K562 (cell line): ENCODE results near the gene TPR.

Experiments
- EP300 ChIP-seq: IDR thresholded peaks from 2 replicates; pipeline ENCODE4 v1.6.1; 2012; ENCODE audit warnings: low read length, improper control_type of control experiment
- ETV1 ChIP-seq: fragments of 450-650 bp; conservative IDR thresholded peaks from 2 replicates; pipeline ENCODE4 v1.6.1; 2016; ENCODE audit warnings: missing genetic modification characterization, control low read depth, low read depth, missing compliant biosample characterization
- KLF10 ChIP-seq: fragments of 250-450 bp; sonication (Bioruptor Pico); IDR thresholded peaks from 2 replicates; pipeline ENCODE4 v1.6.1; 2021; ENCODE audit warnings: matching md5 sums
- SMAD4 ChIP-seq: fragments of 250-450 bp; sonication (Bioruptor Pico); conservative IDR thresholded peaks from 2 replicates; pipeline ENCODE4 v1.8.0; 2021; ENCODE audit warnings: inconsistent platforms, mild to moderate bottlenecking, moderate library complexity
- TBL1XR1 ChIP-seq, 2 experiments: IDR thresholded peaks; 2 replicates each; pipeline ENCODE4 v1.6.1; 2012; ENCODE audit warnings: improper control_type of control experiment in 2 of 2, low read length in 2 of 2, mild to moderate bottlenecking in 1 of 2
- ZNF3 ChIP-seq: fragments of 250-450 bp; sonication (Bioruptor Pico); IDR thresholded peaks from 2 replicates; pipeline ENCODE4 v1.5.0; 2021; ENCODE audit warnings: mild to moderate bottlenecking, moderate library complexity
- ZNF311 ChIP-seq: fragments of 250-450 bp; sonication (Bioruptor Pico); IDR thresholded peaks from 2 replicates; pipeline ENCODE4 v1.4.0; 2020; ENCODE audit warnings: mild to moderate bottlenecking, moderate library complexity
- TF ChIP-seq, protein P1 (sequence below), 3 experiments: IDR thresholded peaks in 2 of 3; conservative IDR thresholded peaks in 1 of 3; 2 replicates each; pipeline ENCODE4 v1.5.1; 2011 to 2012; ENCODE audit warnings: low read length in 3 of 3, mild to moderate bottlenecking in 3 of 3, control low read depth in 2 of 3, improper control_type of control experiment in 1 of 3, inconsistent platforms in 1 of 3, low read depth in 1 of 3, mixed read lengths in 1 of 3, moderate library complexity in 1 of 3; ENCODE audit not compliant: insufficient read depth in 2 of 3
- TF ChIP-seq, protein P2 (sequence below): fragments of 250-450 bp; sonication (Bioruptor Pico); IDR thresholded peaks from 2 replicates; pipeline ENCODE4 v1.4.0; 2020; ENCODE audit warnings: borderline replicate concordance
- TF ChIP-seq, protein P3 (sequence below): sonication (generic); formaldehyde crosslinking; IDR thresholded peaks from 2 replicates; pipeline ENCODE4 v1.9.0; 2022; ENCODE audit warnings: mild to moderate bottlenecking, missing genetic modification reagents
- TF ChIP-seq, protein P4 (sequence below): fragments of 250-450 bp; sonication (Bioruptor Pico); IDR thresholded peaks from 2 replicates; pipeline ENCODE4 v1.5.0; 2021; ENCODE audit warnings: mild to moderate bottlenecking, moderate library complexity

DNA sequence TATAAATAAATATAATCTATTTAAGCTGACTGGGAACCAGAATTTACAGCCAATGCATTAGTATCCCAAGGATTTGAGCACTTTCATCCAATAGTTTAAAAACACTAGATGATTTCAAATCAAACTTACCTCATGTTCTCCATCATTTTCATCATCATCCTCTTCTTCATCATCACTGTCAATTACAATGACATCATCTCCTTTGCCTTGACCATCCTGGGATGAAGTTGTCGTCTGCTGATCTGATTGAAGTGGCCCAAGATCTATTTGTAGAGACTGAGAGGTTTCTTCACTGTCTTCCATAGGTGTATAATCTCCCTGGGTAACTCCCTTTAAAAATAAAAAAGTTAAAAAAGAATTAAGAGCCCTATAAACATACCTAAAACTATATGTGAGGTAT, 47.7 kb downstream of the TPR start:
- TF ChIP-seq, protein P1, sequence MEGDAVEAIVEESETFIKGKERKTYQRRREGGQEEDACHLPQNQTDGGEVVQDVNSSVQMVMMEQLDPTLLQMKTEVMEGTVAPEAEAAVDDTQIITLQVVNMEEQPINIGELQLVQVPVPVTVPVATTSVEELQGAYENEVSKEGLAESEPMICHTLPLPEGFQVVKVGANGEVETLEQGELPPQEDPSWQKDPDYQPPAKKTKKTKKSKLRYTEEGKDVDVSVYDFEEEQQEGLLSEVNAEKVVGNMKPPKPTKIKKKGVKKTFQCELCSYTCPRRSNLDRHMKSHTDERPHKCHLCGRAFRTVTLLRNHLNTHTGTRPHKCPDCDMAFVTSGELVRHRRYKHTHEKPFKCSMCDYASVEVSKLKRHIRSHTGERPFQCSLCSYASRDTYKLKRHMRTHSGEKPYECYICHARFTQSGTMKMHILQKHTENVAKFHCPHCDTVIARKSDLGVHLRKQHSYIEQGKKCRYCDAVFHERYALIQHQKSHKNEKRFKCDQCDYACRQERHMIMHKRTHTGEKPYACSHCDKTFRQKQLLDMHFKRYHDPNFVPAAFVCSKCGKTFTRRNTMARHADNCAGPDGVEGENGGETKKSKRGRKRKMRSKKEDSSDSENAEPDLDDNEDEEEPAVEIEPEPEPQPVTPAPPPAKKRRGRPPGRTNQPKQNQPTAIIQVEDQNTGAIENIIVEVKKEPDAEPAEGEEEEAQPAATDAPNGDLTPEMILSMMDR (IDR thresholded peaks at IDR 0.05 in 2 of 3, conservative IDR thresholded peaks at IDR 0.05 in 1 of 3; ENCODE audit: insufficient read depth in 2 of 3, low read depth in 1 of 3, low read length in 3 of 3): no peak
- no peak for TF ChIP-seq TBL1XR1 (IDR thresholded peaks at IDR 0.05; ENCODE audit: low read length in 2 of 2)
- TF ChIP-seq, protein P2, sequence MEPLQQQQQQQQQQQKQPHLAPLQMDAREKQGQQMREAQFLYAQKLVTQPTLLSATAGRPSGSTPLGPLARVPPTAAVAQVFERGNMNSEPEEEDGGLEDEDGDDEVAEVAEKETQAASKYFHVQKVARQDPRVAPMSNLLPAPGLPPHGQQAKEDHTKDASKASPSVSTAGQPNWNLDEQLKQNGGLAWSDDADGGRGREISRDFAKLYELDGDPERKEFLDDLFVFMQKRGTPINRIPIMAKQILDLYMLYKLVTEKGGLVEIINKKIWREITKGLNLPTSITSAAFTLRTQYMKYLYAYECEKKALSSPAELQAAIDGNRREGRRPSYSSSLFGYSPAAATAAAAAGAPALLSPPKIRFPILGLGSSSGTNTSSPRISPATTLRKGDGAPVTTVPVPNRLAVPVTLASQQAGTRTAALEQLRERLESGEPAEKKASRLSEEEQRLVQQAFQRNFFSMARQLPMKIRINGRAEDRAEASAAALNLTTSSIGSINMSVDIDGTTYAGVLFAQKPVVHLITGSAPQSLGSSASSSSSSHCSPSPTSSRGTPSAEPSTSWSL (CRISPR knock-in tag): no peak
- no peak for TF ChIP-seq ZNF3 (CRISPR knock-in tag)
- TF ChIP-seq ZNF311 (CRISPR knock-in tag): no peak
- no peak for TF ChIP-seq KLF10 (CRISPR knock-in tag)
- no peak for TF ChIP-seq SMAD4 (CRISPR knock-in tag)
- no peak for TF ChIP-seq EP300
- no peak for TF ChIP-seq ETV1
- TF ChIP-seq, protein P3, sequence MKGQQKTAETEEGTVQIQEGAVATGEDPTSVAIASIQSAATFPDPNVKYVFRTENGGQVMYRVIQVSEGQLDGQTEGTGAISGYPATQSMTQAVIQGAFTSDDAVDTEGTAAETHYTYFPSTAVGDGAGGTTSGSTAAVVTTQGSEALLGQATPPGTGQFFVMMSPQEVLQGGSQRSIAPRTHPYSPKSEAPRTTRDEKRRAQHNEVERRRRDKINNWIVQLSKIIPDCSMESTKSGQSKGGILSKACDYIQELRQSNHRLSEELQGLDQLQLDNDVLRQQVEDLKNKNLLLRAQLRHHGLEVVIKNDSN (CRISPR knock-in tag): no peak
- TF ChIP-seq, protein P4, sequence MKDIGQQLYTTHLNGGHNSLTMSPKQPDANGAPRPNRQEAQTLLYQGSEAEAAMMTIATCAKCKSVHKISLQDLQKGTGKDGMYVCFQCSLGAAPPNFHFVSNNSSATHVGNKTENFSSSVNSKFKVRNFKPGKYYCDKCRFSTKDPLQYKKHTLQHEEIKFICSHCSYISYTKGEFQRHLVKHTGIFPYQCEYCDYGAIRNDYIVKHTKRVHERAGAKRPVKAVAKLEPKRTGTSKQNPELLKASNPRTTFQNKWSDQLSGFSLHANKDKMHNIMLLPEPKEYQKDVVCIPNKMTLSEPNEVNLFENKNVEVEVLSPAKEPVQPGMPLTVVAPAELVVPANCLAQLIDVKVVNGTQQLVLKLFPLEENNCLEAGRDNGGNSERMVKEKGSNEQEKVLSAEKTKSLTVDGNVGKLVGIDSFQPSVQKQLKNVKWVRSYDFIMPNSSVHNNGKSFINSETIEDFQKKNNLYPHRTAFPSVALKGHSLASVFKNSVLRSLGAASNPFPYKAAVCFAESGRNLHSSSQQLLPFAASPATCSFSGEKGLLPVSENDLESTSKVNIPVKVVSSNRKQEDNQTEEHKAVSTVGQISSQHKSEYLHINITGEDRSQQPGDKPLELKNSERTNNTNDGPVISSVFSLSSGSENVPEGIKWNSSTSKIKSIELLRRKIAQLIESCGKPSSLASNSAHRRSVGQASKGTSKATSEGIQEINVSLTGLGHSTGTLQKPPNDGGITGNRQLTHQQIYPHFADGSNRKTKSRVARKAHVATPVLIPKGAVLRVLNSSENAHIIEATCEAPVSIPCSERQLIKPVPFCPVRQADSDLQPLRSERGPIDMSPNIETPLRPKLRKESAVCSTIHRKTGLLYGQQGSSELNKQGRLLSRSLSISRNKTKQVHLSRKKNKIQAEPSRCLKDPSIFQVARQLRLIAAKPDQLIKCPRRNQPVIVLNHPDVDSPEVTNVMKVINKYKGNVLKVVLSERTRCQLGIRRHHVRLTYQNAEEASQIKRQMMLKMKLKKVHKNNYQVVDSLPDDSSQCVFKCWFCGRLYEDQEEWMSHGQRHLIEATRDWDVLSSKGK (CRISPR knock-in tag): no peak
